TTC549 (cell line): Measurements from ENCODE around the gene NHLRC4.

Source experiments
- FAIRE-seq: peaks from 2 replicates; lab custom pipeline; 2012; peaks lifted over from hg19 to GRCh38; lab: Jason Lieb, UNC

Gene NHLRC4

GRCh38 chr16:567373-568256 lies 810 bp downstream of the NHLRC4 start:
- FAIRE-seq = no peak

GRCh38 chr16:568401-569258 lies 1.8 kb downstream of the NHLRC4 start:
- no peak for FAIRE-seq

- FAIRE-seq = no peak
These were observed 2.8 kb downstream of the NHLRC4 start, which contains the start of gene PIGQ for GRCh38 chr16:569445-570254. PIGQ (plus strand) TSS chr16:569968; CDS start chr16:574075, 4,107 bp downstream.

- no peak for FAIRE-seq
These were observed 6.3 kb downstream of the NHLRC4 start for GRCh38 chr16:572865-573650.

GRCh38 chr16:574021-574760 lies 7.4 kb downstream of the NHLRC4 start:
- FAIRE-seq = no peak

GRCh38 chr16:575354-576196 lies 8.8 kb downstream of the NHLRC4 start:
- FAIRE-seq = no peak

- FAIRE-seq = no peak
These were observed 9.5 kb downstream of the NHLRC4 start for GRCh38 chr16:576197-576822.

GRCh38 chr16:576823-577201 lies 10.0 kb downstream of the NHLRC4 start:
- no peak for FAIRE-seq

- no peak for FAIRE-seq
These were observed 11.0 kb downstream of the NHLRC4 start for GRCh38 chr16:577796-578195.

- no peak for FAIRE-seq
These were observed 11.5 kb downstream of the NHLRC4 start for GRCh38 chr16:578232-578869.

- FAIRE-seq = no peak
These were observed 12.1 kb downstream of the NHLRC4 start for GRCh38 chr16:578870-579405.

GRCh38 chr16:580141-580945 lies 13.5 kb downstream of the NHLRC4 start:
- FAIRE-seq = no peak

- FAIRE-seq = no peak
These were observed 14.2 kb downstream of the NHLRC4 start for GRCh38 chr16:580946-581498.

GRCh38 chr16:582218-582613 lies 15.4 kb downstream of the NHLRC4 start:
- no peak for FAIRE-seq

GRCh38 chr16:582614-583331 lies 16.0 kb downstream of the NHLRC4 start:
- FAIRE-seq = no peak

GRCh38 chr16:583470-583814 lies 16.6 kb downstream of the NHLRC4 start:
- FAIRE-seq = no peak
